ENCODE results near the gene ZSCAN18. TPM values are rescaled to one million over a fixed set of nuclear protein-coding genes. Genes with fewer than 3 reads are reported as not detected.

Gene ZSCAN18
- total and polyA plus RNA-seq, 2 donors (not counting 1 experiment from before 2014, with no cell fraction given): 81.0 to 90.5 TPM

DNA sequence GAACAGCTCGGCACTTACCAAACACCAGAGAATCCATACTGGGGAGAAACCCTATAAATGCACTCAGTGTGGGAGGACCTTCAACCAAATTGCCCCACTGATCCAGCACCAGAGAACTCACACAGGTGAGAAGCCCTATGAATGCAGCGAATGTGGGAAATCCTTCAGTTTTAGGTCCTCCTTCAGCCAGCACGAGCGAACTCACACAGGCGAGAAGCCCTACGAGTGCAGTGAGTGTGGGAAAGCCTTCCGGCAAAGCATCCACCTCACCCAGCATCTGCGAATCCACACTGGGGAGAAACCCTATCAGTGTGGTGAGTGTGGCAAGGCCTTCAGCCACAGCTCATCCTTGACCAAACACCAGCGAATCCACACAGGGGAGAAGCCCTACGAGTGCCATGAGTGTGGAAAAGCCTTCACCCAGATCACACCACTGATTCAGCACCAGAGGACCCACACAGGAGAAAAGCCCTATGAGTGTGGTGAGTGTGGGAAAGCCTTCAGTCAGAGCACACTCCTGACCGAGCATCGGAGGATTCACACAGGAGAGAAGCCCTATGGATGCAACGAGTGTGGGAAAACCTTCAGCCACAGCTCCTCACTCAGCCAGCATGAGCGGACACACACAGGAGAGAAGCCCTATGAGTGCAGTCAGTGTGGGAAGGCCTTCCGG, 30.7 kb downstream of the ZSCAN18 start:
- TF ChIP-seq, protein P1, sequence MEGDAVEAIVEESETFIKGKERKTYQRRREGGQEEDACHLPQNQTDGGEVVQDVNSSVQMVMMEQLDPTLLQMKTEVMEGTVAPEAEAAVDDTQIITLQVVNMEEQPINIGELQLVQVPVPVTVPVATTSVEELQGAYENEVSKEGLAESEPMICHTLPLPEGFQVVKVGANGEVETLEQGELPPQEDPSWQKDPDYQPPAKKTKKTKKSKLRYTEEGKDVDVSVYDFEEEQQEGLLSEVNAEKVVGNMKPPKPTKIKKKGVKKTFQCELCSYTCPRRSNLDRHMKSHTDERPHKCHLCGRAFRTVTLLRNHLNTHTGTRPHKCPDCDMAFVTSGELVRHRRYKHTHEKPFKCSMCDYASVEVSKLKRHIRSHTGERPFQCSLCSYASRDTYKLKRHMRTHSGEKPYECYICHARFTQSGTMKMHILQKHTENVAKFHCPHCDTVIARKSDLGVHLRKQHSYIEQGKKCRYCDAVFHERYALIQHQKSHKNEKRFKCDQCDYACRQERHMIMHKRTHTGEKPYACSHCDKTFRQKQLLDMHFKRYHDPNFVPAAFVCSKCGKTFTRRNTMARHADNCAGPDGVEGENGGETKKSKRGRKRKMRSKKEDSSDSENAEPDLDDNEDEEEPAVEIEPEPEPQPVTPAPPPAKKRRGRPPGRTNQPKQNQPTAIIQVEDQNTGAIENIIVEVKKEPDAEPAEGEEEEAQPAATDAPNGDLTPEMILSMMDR (IDR thresholded peaks at IDR 0.05): no peak
- TF ChIP-seq EZH2 (IDR thresholded peaks at IDR 0.05; ENCODE audit: borderline replicate concordance, insufficient read depth, low read depth, low read length, poor library complexity, severe bottlenecking): no peak
- ChIA-PET POLR2A (no interaction called here), CTCF (no interaction called here)
- H4K20me1 ChIP-seq (ENCODE audit: control insufficient read depth, insufficient read depth, low read length, poor library complexity, severe bottlenecking): no peaks in the 10 kb centered on the region
- peaks cover 11 to 82% (median 58%) of the 10 kb centered on the region in 3 donors for H3K9me3 ChIP-seq (ENCODE audit: control extremely low read depth in 1 of 3, control insufficient read depth in 2 of 3, insufficient read depth in 1 of 3, low read length in 2 of 3)
- no peaks in the 10 kb centered on the region for H3K4me1 Mint-ChIP-seq
- ATAC-seq (ENCODE audit: low read depth): no peak
- no peak overlapping the region for H3K9ac ChIP-seq (ENCODE audit: low read length)
- no peak overlapping the region for H2AFZ ChIP-seq (ENCODE audit: insufficient read depth, low read depth, low read length, poor library complexity, severe bottlenecking)
- no peaks in the 10 kb centered on the region for H3K27me3 Mint-ChIP-seq
- H3K36me3 ChIP-seq (replicated peaks in 1 of 2; ENCODE audit: control extremely low read depth in 1 of 2, control insufficient read depth in 1 of 2, extremely low read depth in 1 of 2, insufficient read depth in 2 of 2, low read length in 1 of 2): peaks cover 7% of the 10 kb centered on the region in 2 experiments
- no peak overlapping the region for H3K4me2 ChIP-seq (replicated peaks; ENCODE audit: low read depth, low read length, poor library complexity, severe bottlenecking)
- no peaks in the 10 kb centered on the region for H3K27me3 ChIP-seq (replicated peaks in 1 of 4; ENCODE audit: control extremely low read depth in 1 of 4, control insufficient read depth in 3 of 4, insufficient read depth in 4 of 4, low read length in 3 of 4)
- H3K27ac Mint-ChIP-seq: no peak overlapping the region
- H3K27ac ChIP-seq (ENCODE audit: low read length in 2 of 2): no peak overlapping the region
- intact Hi-C loops (cut with micrococcal nuclease): no loop called here
- peaks cover 13% of the 10 kb centered on the region for H3K9me3 Mint-ChIP-seq (ENCODE audit: insufficient read depth)
- H3K4me3 ChIP-seq (ENCODE audit: control extremely low read depth in 1 of 5, extremely low read depth in 1 of 5, insufficient read depth in 1 of 5, low read depth in 2 of 5, low read length in 4 of 5): no peak overlapping the region
- H3K79me2 ChIP-seq (ENCODE audit: control insufficient read depth, insufficient read depth, low read length): no peaks in the 10 kb centered on the region
- H3K4me1 ChIP-seq (ENCODE audit: control insufficient read depth in 2 of 2, insufficient read depth in 2 of 2, low read length in 2 of 2): no peaks in the 10 kb centered on the region
- 97% methylated on average over 6 of the region's 15 CpGs for WGBS (ENCODE audit: insufficient coverage)
- no peak for DNase-seq
- no peak overlapping the region for H3K4me3 Mint-ChIP-seq

DNA sequence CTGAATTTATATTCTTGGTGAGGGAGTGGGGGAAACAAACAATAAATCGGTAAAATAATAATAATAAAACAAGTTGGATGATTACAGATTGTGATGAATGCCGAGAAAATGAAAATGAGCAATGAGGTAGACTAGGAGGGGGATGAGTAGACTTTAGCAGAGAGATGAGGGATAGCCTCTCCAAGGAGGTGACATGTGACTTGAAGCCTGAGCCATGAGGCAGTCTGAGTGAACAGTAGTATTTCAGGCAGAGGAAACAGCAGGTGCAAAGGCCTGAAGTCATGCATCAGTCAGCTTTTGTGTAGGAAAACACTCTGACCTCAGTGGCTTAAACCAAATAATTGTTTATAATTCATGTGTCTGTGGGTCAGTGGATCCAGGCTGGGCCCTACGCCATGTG, 34.3 kb downstream of the ZSCAN18 start:
- no peak overlapping the region for H3K4me3 Mint-ChIP-seq
- ChIA-PET CTCF (no interaction called here), POLR2A (no interaction called here)

More for the DNA sequence above, 34.3 kb downstream of the ZSCAN18 start:
- Mint-ChIP-seq H3K9me3 (ENCODE audit: insufficient read depth) (peaks cover 19% of the 10 kb centered on the region), H3K4me1 (peaks cover 8% of the 10 kb centered on the region), H3K27me3 (no peaks in the 10 kb centered on the region), H3K27ac (no peak overlapping the region)
- peaks cover 7% of the 10 kb centered on the region in 2 experiments for H3K36me3 ChIP-seq (replicated peaks in 1 of 2; ENCODE audit: control extremely low read depth in 1 of 2, control insufficient read depth in 1 of 2, extremely low read depth in 1 of 2, insufficient read depth in 2 of 2, low read length in 1 of 2)
- H3K27me3 ChIP-seq (replicated peaks in 1 of 4; ENCODE audit: control extremely low read depth in 1 of 4, control insufficient read depth in 3 of 4, insufficient read depth in 4 of 4, low read length in 3 of 4): no peaks in the 10 kb centered on the region
- H3K9me3 ChIP-seq (ENCODE audit: control extremely low read depth in 1 of 3, control insufficient read depth in 2 of 3, insufficient read depth in 1 of 3, low read length in 2 of 3): peaks cover 6 to 79% (median 39%) of the 10 kb centered on the region in 3 donors
- no peak overlapping the region for H3K4me2 ChIP-seq (replicated peaks; ENCODE audit: low read depth, low read length, poor library complexity, severe bottlenecking)
- TF ChIP-seq, protein P1 (IDR thresholded peaks at IDR 0.05): no peak
- TF ChIP-seq EZH2 (IDR thresholded peaks at IDR 0.05; ENCODE audit: borderline replicate concordance, insufficient read depth, low read depth, low read length, poor library complexity, severe bottlenecking): no peak
- no peaks in the 10 kb centered on the region for H4K20me1 ChIP-seq (ENCODE audit: control insufficient read depth, insufficient read depth, low read length, poor library complexity, severe bottlenecking)
- 90% methylated on average over 2 of the region's 3 CpGs for WGBS (ENCODE audit: insufficient coverage)
- peaks cover 5% of the 10 kb centered on the region for H3K79me2 ChIP-seq (ENCODE audit: control insufficient read depth, insufficient read depth, low read length)
- DNase-seq (no peak), ATAC-seq (ENCODE audit: low read depth) (no peak)
- H3K9ac ChIP-seq (ENCODE audit: low read length): no peak overlapping the region
- H2AFZ ChIP-seq (ENCODE audit: insufficient read depth, low read depth, low read length, poor library complexity, severe bottlenecking): no peak overlapping the region
- H3K27ac ChIP-seq (ENCODE audit: low read length in 2 of 2): no peak overlapping the region
- H3K4me3 ChIP-seq (ENCODE audit: control extremely low read depth in 1 of 5, extremely low read depth in 1 of 5, insufficient read depth in 1 of 5, low read depth in 2 of 5, low read length in 4 of 5): no peak overlapping the region
- H3K4me1 ChIP-seq (ENCODE audit: control insufficient read depth in 2 of 2, insufficient read depth in 2 of 2, low read length in 2 of 2): peaks cover 7 to 15% of the 10 kb centered on the region in 2 donors
- intact Hi-C loops (cut with micrococcal nuclease): no loop called here
